GM23338 (cell line): ENCODE data around the gene ADAM17. TPM values are rescaled to one million over a fixed set of nuclear protein-coding genes. Genes with fewer than 3 reads are reported as not detected.

Experiments used
- ATAC-seq: fragments of 200-7000 bp; cut with Tn5 transposase; 3 replicates; pipeline ENCODE4 v1.9.1; 2020
- DNase-seq: peaks from one replicate; pipeline ENCODE4 v3.0.0-alpha.2; 2015; ENCODE audit warnings: low spot score
- H2AFZ ChIP-seq: fragments of 200-600 bp; sonication (generic); 2 replicates; pipeline ENCODE4 v1.8.0; 2016; ENCODE audit warnings: antibody characterized with exemption, mild to moderate bottlenecking, moderate library complexity
- H3F3A ChIP-seq: fragments of 200-600 bp; sonication (generic); replicated peaks from 2 replicates; pipeline ENCODE4 v1.8.0; 2017; ENCODE audit warnings: antibody characterized with exemption, mixed run types, low read depth
- H3K27ac ChIP-seq: fragments of 200-600 bp; sonication (generic); 2 replicates; pipeline ENCODE4 v1.6.1; 2016; ENCODE audit warnings: low read depth
- H3K27me3 ChIP-seq: fragments of 200-600 bp; sonication (generic); 2 replicates; pipeline ENCODE4 v1.8.0; 2016; ENCODE audit warnings: mild to moderate bottlenecking, mixed run types, moderate library complexity; ENCODE audit not compliant: insufficient read depth
- H3K36me3 ChIP-seq: fragments of 200-600 bp; sonication (generic); 2 replicates; pipeline ENCODE4 v1.8.0; 2016; ENCODE audit warnings: mild to moderate bottlenecking; ENCODE audit not compliant: insufficient read depth
- H3K4me1 ChIP-seq: fragments of 200-600 bp; sonication (generic); 2 replicates; pipeline ENCODE4 v1.8.0; 2016; ENCODE audit warnings: mild to moderate bottlenecking, moderate library complexity; ENCODE audit not compliant: insufficient read depth
- H3K4me2 ChIP-seq: fragments of 200-600 bp; sonication (generic); 2 replicates; pipeline ENCODE4 v1.7.1; 2017; ENCODE audit warnings: mixed run types
- H3K4me3 ChIP-seq: fragments of 200-600 bp; sonication (generic); 2 replicates; pipeline ENCODE4 v1.6.1; 2016; ENCODE audit warnings: mixed run types
- H3K79me2 ChIP-seq: fragments of 200-600 bp; sonication (generic); replicated peaks from 2 replicates; pipeline ENCODE4 v1.8.0; 2017; ENCODE audit warnings: mild to moderate bottlenecking; ENCODE audit not compliant: insufficient read depth
- H3K9me2 ChIP-seq: fragments of 200-600 bp; sonication (generic); 2 replicates; pipeline ENCODE4 v1.8.0; 2017; ENCODE audit not compliant: insufficient read depth
- H4K20me1 ChIP-seq: fragments of 200-600 bp; sonication (generic); replicated peaks from 2 replicates; pipeline ENCODE4 v1.8.0; 2017; ENCODE audit warnings: mild to moderate bottlenecking; ENCODE audit not compliant: insufficient read depth
- H3K27ac Mint-ChIP-seq: 2 replicates; pipeline ENCODE4 v1.8.0; 2020; ENCODE audit warnings: inconsistent platforms, mild to moderate bottlenecking, moderate library complexity, mixed read lengths
- H3K27me3 Mint-ChIP-seq: 3 replicates; pipeline ENCODE4 v1.8.0; 2022; ENCODE audit warnings: low read depth, mild to moderate bottlenecking, moderate library complexity, mixed read lengths, inconsistent platforms; ENCODE audit not compliant: insufficient read depth, poor library complexity
- H3K36me3 Mint-ChIP-seq: 3 replicates; pipeline ENCODE4 v1.8.0; 2021; ENCODE audit warnings: low read depth, mild to moderate bottlenecking, inconsistent platforms, moderate library complexity, mixed read lengths
- H3K4me1 Mint-ChIP-seq: 3 replicates; pipeline ENCODE4 v1.8.0; 2020; ENCODE audit warnings: mild to moderate bottlenecking, inconsistent platforms, mixed read lengths
- H3K4me3 Mint-ChIP-seq: 3 replicates; pipeline ENCODE4 v1.8.0; 2021; ENCODE audit warnings: moderate library complexity, mild to moderate bottlenecking, inconsistent platforms, mixed read lengths
- H3K9me3 Mint-ChIP-seq: 3 replicates; pipeline ENCODE4 v1.8.0; 2020; ENCODE audit warnings: moderate library complexity, mild to moderate bottlenecking, inconsistent platforms, mixed read lengths
- CREB1 ChIP-seq: fragments of 250-450 bp; sonication (Bioruptor Pico); IDR thresholded peaks from 2 replicates; pipeline ENCODE4 v1.5.0; 2020; ENCODE audit warnings: low read depth, mild to moderate bottlenecking, moderate library complexity
- CTCF ChIP-seq, 2 experiments: fragments of 200-600 bp in 1 of 2; sonication (generic) in 1 of 2; conservative IDR thresholded peaks; 2 replicates each; pipeline versions ENCODE4 v1.5.1 to v1.6.1; 2016 to 2017; ENCODE audit warnings: antibody characterized with exemption in 2 of 2, low read depth in 2 of 2, mild to moderate bottlenecking in 2 of 2, moderate library complexity in 1 of 2
- EZH2 ChIP-seq: fragments of 200-600 bp; sonication (generic); IDR thresholded peaks from one replicate; pipeline ENCODE4 v1.8.0; 2017; ENCODE audit warnings: antibody characterized with exemption, mild to moderate bottlenecking, low read depth; ENCODE audit not compliant: unreplicated experiment
- EZH2phosphoT487 ChIP-seq: fragments of 200-600 bp; sonication (generic); IDR thresholded peaks from one replicate; pipeline ENCODE4 v1.8.1; 2018; ENCODE audit warnings: antibody characterized with exemption; ENCODE audit not compliant: unreplicated experiment
- JUNB ChIP-seq: IDR thresholded peaks from one replicate; pipeline ENCODE4 v1.6.1; 2016; ENCODE audit warnings: antibody characterized with exemption; ENCODE audit not compliant: unreplicated experiment
- NANOG ChIP-seq: IDR thresholded peaks from 2 replicates; pipeline ENCODE4 v1.6.1; 2016; ENCODE audit warnings: antibody characterized with exemption, borderline replicate concordance
- POLR2AphosphoS5 ChIP-seq: IDR thresholded peaks from 2 replicates; pipeline ENCODE4 v1.6.1; 2016; ENCODE audit warnings: antibody characterized with exemption, low read depth
- STAT1 ChIP-seq: IDR thresholded peaks from one replicate; pipeline ENCODE4 v1.6.1; 2016; ENCODE audit warnings: antibody characterized with exemption; ENCODE audit not compliant: unreplicated experiment
- ZNF114 ChIP-seq: fragments of 250-450 bp; sonication (Bioruptor Pico); IDR thresholded peaks from 2 replicates; pipeline ENCODE4 v1.5.0; 2020; ENCODE audit warnings: mild to moderate bottlenecking, moderate library complexity
- ZNF331 ChIP-seq: fragments of 250-450 bp; sonication (Bioruptor Pico); IDR thresholded peaks from 2 replicates; pipeline ENCODE4 v1.5.0; 2020; ENCODE audit warnings: low read depth, mild to moderate bottlenecking, moderate library complexity
- polyA plus RNA-seq: library from polyadenylated mRNA; unstranded; fragments of >200 nt; fragmentation: Nextera tagmentation; extraction: Ambion mirVana; gene quantifications from 2 replicates; pipeline ENCODE4 v1.2.1, GENCODE V29; 2016
- total RNA-seq: library from RNA; depleted of rRNA; stranded (reverse); fragments of >200 nt; shearing (Covaris generic); gene quantifications from 2 replicates; pipeline ENCODE4 v1.2.3, GENCODE V29; 2014
- TF ChIP-seq, protein P1 (sequence below): fragments of 250-450 bp; sonication (Bioruptor Pico); IDR thresholded peaks from 2 replicates; pipeline ENCODE4 v1.5.0; 2020; ENCODE audit warnings: mild to moderate bottlenecking, moderate library complexity
- TF ChIP-seq, protein P2 (sequence below): IDR thresholded peaks from 2 replicates; pipeline ENCODE4 v1.6.1; 2016; ENCODE audit warnings: antibody characterized with exemption
- TF ChIP-seq, protein P3 (sequence below): IDR thresholded peaks from one replicate; pipeline ENCODE4 v1.6.1; 2018; ENCODE audit warnings: antibody characterized with exemption; ENCODE audit not compliant: unreplicated experiment

ADAM17 gene
- total and polyA plus RNA-seq, 2 experiments from 2014 or later, result 8.3 to 23.5 TPM

DNA sequence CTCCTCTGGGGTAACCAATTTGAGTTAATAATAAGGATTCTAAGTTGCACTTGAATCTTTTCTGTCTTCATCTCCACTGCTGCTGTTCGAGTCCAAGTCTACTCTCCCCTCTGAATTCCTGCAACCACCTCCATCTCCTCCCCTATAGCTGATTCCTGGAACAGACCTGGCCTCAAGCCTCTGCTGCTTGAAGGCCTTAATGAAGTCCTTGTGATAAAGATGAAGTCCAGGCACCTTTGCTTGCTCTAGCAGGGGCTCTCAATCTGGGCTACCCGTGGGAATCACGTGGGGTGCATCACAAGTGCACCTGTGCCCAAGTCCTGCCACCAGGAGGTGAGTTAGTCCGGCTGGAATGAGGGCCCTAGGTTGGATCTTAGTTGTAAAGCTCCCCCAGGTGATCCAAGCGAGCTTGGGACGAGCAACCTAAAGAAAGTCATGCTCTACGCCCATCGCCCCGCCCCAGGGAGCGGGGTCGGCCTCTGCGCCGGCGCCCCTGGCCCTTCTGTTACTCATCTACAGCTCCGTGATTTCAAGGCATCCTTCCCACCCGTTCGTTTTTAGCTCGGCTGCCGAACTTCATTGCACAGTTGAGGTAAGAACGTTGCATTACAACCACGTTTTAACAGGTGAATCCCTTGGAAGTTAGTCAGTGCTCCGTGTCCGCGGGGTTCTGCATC, 82.2 kb downstream of the ADAM17 start:
- TF ChIP-seq ZNF114 (CRISPR knock-in tag) (no peak), CREB1 (CRISPR knock-in tag) (no peak), CTCF (conservative IDR thresholded peaks at IDR 0.05; ENCODE audit: low read depth in 2 of 2) (peak; percentile 25 to 53; a peak in 2 of 4 replicates), NANOG (no peak), JUNB (no peak), EZH2 (peak; percentile 26), EZH2phosphoT487 (no peak), ZNF331 (CRISPR knock-in tag) (no peak), STAT1 (no peak), POLR2AphosphoS5 (0 out of 2 replicates have a peak, but pooled peaks have one; percentile 29)
- TF ChIP-seq, protein P1, sequence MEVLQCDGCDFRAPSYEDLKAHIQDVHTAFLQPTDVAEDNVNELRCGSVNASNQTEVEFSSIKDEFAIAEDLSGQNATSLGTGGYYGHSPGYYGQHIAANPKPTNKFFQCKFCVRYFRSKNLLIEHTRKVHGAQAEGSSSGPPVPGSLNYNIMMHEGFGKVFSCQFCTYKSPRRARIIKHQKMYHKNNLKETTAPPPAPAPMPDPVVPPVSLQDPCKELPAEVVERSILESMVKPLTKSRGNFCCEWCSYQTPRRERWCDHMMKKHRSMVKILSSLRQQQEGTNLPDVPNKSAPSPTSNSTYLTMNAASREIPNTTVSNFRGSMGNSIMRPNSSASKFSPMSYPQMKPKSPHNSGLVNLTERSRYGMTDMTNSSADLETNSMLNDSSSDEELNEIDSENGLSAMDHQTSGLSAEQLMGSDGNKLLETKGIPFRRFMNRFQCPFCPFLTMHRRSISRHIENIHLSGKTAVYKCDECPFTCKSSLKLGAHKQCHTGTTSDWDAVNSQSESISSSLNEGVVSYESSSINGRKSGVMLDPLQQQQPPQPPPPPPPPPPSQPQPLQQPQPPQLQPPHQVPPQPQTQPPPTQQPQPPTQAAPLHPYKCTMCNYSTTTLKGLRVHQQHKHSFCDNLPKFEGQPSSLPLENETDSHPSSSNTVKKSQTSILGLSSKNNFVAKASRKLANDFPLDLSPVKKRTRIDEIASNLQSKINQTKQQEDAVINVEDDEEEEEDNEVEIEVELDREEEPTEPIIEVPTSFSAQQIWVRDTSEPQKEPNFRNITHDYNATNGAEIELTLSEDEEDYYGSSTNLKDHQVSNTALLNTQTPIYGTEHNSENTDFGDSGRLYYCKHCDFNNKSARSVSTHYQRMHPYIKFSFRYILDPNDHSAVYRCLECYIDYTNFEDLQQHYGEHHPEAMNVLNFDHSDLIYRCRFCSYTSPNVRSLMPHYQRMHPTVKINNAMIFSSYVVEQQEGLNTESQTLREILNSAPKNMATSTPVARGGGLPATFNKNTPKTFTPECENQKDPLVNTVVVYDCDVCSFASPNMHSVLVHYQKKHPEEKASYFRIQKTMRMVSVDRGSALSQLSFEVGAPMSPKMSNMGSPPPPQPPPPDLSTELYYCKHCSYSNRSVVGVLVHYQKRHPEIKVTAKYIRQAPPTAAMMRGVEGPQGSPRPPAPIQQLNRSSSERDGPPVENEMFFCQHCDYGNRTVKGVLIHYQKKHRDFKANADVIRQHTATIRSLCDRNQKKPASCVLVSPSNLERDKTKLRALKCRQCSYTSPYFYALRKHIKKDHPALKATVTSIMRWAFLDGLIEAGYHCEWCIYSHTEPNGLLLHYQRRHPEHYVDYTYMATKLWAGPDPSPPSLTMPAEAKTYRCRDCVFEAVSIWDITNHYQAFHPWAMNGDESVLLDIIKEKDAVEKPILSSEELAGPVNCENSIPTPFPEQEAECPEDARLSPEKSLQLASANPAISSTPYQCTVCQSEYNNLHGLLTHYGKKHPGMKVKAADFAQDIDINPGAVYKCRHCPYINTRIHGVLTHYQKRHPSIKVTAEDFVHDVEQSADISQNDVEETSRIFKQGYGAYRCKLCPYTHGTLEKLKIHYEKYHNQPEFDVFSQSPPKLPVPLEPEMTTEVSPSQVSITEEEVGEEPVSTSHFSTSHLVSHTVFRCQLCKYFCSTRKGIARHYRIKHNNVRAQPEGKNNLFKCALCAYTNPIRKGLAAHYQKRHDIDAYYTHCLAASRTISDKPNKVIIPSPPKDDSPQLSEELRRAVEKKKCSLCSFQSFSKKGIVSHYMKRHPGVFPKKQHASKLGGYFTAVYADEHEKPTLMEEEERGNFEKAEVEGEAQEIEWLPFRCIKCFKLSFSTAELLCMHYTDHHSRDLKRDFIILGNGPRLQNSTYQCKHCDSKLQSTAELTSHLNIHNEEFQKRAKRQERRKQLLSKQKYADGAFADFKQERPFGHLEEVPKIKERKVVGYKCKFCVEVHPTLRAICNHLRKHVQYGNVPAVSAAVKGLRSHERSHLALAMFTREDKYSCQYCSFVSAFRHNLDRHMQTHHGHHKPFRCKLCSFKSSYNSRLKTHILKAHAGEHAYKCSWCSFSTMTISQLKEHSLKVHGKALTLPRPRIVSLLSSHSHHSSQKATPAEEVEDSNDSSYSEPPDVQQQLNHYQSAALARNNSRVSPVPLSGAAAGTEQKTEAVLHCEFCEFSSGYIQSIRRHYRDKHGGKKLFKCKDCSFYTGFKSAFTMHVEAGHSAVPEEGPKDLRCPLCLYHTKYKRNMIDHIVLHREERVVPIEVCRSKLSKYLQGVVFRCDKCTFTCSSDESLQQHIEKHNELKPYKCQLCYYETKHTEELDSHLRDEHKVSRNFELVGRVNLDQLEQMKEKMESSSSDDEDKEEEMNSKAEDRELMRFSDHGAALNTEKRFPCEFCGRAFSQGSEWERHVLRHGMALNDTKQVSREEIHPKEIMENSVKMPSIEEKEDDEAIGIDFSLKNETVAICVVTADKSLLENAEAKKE (CRISPR knock-in tag), result no peak
- TF ChIP-seq, protein P2, sequence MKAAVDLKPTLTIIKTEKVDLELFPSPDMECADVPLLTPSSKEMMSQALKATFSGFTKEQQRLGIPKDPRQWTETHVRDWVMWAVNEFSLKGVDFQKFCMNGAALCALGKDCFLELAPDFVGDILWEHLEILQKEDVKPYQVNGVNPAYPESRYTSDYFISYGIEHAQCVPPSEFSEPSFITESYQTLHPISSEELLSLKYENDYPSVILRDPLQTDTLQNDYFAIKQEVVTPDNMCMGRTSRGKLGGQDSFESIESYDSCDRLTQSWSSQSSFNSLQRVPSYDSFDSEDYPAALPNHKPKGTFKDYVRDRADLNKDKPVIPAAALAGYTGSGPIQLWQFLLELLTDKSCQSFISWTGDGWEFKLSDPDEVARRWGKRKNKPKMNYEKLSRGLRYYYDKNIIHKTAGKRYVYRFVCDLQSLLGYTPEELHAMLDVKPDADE, result no peak
- TF ChIP-seq, protein P3, sequence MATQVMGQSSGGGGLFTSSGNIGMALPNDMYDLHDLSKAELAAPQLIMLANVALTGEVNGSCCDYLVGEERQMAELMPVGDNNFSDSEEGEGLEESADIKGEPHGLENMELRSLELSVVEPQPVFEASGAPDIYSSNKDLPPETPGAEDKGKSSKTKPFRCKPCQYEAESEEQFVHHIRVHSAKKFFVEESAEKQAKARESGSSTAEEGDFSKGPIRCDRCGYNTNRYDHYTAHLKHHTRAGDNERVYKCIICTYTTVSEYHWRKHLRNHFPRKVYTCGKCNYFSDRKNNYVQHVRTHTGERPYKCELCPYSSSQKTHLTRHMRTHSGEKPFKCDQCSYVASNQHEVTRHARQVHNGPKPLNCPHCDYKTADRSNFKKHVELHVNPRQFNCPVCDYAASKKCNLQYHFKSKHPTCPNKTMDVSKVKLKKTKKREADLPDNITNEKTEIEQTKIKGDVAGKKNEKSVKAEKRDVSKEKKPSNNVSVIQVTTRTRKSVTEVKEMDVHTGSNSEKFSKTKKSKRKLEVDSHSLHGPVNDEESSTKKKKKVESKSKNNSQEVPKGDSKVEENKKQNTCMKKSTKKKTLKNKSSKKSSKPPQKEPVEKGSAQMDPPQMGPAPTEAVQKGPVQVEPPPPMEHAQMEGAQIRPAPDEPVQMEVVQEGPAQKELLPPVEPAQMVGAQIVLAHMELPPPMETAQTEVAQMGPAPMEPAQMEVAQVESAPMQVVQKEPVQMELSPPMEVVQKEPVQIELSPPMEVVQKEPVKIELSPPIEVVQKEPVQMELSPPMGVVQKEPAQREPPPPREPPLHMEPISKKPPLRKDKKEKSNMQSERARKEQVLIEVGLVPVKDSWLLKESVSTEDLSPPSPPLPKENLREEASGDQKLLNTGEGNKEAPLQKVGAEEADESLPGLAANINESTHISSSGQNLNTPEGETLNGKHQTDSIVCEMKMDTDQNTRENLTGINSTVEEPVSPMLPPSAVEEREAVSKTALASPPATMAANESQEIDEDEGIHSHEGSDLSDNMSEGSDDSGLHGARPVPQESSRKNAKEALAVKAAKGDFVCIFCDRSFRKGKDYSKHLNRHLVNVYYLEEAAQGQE, result no peak
- H3K36me3 ChIP-seq, result no peaks in the 10 kb centered on the region; the same call in 1 of the 2 replicates
- DNase-seq (peak; percentile 84), ATAC-seq (peak; percentile 74)
- peaks cover 22% of the 10 kb centered on the region for H3K27me3 ChIP-seq
- H3K4me3 ChIP-seq, result peak overlapping the region; percentile 71
- H3K79me2 ChIP-seq, result no peaks in the 10 kb centered on the region
- peak overlapping the region; percentile 90 for H2AFZ ChIP-seq
- 0 out of 2 replicates have a peak, but pooled peaks cover 3% of the 10 kb centered on the region for H3K9me2 ChIP-seq
- H3K4me3 Mint-ChIP-seq, result peak overlapping the region; percentile 72
- no peaks in the 10 kb centered on the region for H3K9me3 Mint-ChIP-seq
- peaks cover 14% of the 10 kb centered on the region for H3F3A ChIP-seq
- H3K27ac ChIP-seq, result 0 out of 2 replicates have a peak overlapping the region, but pooled peaks have one; percentile 68
- H3K27me3 Mint-ChIP-seq, result peaks cover 15% of the 10 kb centered on the region
- peaks cover 27% of the 10 kb centered on the region for H3K4me1 Mint-ChIP-seq
- no peak overlapping the region for H3K27ac Mint-ChIP-seq
- H3K36me3 Mint-ChIP-seq, result peaks cover 31% of the 10 kb centered on the region
- H3K4me2 ChIP-seq, result peak overlapping the region; percentile 81
- peaks cover 12% of the 10 kb centered on the region for H3K4me1 ChIP-seq
- H4K20me1 ChIP-seq, result peaks cover 4% of the 10 kb centered on the region
